NCI-H2029 (cell line): ENCODE measurements around the gene SPATA17.

Experiments
- DNase-seq: peaks from one replicate; lab custom pipeline; 2025; lab: John Stamatoyannopoulos, UW

Gene SPATA17

DNA sequence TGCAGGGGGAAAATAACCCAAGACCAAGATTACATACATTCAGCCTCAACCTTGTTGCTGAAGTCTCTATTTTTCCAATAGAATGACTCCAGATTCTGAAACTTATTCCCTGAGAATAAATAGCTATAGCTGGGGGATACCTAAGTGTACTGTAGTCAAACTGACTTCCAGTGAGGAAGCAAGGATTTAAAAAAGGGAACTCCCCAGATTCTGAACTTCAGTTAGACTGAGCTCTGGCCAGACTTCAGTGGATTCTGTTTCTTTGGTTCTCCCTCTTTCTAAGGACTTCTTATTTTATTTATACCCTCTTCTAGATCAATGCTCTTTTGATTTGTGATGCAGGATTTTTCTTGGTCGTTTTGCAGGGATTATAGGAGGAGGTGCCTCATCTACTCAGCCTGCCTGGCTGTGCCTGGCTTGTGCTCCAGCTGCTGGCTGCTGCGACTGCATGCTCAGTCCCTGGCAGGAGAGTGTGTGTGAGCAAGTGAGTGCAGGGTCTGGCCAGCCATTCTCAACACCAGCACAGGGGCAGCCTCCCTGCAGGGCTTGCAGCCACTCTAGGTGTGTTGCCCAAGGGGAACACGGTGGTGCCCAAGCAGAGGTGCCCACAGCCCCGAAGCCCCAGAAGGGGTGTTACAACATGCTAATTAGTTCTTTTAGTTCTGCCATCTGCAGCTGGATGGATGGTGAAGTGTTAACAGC is 43.0 kb downstream of the SPATA17 start:
- no peak for DNase-seq

DNA sequence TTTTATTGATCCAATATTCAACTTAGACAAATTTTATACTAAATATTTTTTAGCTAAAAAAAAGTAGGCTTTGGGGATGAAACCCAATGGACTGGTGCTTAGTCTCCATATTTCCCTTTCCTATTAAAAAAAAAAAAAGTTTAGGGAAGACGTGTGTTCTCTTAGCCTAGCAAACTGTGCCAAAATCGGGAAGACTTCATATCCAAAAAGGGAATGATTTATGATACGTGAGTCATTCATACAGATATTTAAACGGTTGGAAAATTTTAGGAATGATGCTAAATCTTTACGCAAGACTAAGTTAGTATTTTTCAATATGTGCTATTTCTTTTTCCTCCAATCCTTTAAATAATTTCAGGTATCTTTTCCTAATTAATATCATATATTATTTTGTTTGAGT is 50.7 kb downstream of the SPATA17 start:
- DNase-seq = no peak

DNA sequence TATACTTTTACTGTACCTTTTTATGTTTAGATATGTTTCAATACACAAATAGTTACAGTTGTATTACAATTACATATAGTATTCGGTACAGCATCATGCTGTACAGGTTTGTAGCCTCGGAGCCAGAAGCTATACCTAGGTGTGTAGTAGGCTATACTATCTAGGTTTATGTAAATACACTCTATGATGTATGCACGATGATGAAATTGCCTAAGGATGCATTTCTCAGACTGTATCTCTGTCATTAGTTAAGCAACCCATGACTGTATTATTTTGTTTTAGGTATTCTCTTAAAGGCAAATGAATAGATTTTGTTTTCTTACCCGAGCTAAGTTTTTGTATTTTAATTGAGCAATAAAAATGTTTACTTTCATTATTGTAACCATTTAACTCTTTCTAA is 56.4 kb downstream of the SPATA17 start:
- no peak for DNase-seq

DNA sequence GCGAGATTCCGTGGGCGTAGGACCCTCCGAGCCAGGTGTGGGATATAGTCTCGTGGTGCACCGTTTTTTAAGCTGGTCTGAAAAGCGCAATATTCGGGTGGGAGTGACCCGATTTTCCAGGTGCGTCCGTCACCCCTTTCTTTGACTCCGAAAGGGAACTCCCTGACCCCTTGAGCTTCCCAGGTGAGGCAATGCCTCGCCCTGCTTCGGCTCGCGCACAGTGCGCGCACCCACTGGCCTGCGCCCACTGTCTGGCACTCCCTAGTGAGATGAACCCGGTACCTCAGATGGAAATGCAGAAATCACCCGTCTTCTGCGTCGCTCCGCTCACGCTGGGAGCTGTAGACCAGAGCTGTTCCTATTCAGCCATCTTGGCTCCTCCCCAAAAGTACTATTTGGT is 65.0 kb downstream of the SPATA17 start:
- peak; percentile 8 for DNase-seq

DNA sequence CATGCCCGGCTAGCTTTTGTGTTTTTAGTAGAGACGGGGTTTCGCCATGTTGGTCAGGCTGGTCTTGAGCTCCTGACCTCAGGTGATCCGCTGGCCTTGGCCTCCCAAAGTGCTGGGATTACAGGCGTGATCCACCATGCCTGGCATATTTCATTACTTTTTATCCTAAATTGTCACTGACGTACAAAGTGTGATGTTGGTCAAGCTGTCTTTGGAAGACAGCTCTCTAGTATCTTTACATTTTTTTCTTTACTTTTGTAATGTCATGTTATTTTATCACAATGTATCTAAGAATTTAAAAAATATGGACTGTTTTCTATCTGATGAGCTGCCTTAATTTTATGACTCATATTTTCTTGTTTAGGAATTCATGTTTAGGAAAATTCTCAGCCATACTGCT is 72.2 kb downstream of the SPATA17 start:
- DNase-seq = no peak

DNA sequence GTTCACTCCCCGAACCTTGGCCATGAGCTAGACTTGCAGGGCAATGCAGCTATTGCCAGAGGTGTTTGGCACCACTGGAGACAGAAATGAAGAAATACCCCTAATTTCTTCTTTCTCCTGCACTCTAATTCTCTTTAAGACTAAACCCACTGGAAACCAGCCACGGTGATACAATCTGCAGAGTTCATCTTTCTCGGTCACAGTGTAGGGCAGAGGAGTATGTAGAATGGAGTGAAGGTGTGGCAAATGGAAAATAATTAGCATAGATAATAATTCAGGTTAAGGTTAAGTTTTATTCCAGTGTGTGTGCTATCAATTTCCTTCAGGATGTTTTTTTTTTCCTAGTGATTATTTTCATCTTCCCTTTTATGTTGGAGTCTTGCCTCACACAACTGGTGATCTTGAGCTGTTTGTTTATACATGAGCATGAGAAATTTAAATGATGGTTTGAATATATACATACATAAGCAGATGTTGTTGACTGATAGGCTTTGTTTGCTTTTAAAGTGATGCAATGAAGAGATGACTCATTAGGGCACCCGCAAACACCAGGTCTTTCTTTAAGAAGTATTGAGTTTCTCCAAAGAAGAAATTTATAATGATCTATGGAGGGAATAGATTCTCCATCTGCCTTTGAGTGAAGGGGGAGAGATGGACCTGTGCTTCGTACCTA is 81.9 kb downstream of the SPATA17 start:
- DNase-seq = no peak

DNA sequence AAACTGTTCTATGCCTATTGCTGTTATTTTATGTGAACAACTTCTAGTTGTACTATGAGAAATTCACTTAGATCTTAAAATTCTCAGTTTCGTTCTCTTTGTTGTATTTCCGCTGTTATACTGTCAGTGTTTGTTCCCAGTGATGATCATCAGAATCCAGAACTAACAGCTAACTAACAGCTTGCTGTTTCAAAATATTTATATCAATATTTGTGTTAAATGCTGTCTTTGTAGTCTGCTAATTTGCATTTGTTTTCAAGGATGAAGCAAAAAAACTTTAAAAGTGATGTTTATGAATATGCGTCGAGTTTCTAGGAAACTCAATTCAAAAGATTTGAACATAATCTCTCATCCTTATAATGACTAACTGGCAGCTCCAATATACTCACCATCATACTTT is 84.5 kb downstream of the SPATA17 start:
- DNase-seq = no peak

DNA sequence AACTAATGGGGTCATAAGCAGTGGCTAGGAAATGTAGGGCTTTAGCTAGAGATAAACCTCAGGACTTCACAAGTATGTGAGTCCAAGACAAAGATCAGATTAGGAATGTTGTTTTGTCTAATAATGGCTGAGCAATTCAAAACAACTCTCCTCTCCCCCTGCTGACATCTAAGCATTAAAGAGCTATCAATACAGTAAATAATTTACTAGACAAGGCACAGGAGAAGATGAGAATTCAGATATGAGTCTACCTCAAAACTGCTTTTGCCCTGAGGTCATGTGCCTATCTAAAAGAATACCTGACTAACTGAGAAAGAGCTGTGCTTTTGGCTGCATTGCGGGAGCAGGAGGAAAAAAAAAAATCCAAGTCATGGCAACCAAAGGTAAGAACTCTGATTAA is 86.8 kb downstream of the SPATA17 start:
- no peak for DNase-seq

DNA sequence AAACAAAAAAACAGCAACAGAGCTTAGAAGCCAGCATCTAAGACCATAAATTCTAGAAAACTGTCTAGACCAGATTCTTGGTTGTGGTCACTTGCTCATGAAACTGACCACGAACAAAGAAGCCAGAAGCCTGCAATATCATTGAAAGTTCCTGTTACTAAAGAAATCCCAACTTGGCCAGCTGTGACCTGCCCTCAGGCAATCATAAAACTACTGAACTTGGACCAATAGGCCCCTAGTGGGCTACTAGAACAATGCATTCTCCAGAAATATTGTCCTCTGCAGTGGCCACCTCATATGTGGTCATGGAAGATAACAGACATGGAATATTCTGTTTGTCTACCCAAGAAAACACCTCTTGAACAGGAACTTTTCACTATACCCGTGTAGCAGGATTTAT is 87.7 kb downstream of the SPATA17 start:
- no peak for DNase-seq

DNA sequence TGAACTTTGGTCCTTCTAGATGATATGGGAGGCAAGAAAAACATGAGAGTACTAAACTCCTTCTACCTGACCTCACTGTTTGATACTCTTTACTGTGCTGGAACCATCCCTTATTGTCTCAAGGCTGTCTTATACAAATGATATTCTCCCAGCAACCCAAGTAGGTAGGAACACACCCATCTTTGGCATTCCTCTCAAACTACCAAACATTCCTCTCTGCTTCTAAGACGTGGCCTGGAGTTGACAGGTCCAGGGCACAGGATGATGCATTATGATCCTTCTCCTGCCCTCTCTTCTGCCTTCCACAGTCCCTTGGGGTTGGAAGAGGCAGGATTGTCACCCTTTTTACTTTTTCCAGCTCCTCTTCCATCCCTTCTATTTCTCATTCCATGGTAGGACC is 90.5 kb downstream of the SPATA17 start:
- no peak for DNase-seq

DNA sequence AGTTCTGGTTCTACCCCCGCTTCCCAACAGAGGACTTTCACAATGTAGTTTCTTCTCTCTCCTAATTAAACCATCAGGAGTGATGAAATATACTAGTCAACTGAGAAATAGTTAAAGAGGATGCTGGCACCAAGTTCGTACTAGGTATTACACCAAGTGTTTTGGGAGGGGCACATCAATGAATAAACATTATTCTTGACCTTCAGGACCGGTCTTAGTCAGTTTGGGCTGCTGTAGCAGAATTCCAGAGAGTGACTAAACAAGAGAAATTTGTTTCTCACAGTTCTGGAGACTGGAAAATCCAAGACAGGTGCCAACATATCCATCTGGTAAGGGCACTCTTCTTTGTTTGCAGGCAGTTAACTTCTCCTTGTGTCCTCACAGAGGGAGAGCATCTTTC is 103.8 kb downstream of the SPATA17 start:
- DNase-seq = no peak

DNA sequence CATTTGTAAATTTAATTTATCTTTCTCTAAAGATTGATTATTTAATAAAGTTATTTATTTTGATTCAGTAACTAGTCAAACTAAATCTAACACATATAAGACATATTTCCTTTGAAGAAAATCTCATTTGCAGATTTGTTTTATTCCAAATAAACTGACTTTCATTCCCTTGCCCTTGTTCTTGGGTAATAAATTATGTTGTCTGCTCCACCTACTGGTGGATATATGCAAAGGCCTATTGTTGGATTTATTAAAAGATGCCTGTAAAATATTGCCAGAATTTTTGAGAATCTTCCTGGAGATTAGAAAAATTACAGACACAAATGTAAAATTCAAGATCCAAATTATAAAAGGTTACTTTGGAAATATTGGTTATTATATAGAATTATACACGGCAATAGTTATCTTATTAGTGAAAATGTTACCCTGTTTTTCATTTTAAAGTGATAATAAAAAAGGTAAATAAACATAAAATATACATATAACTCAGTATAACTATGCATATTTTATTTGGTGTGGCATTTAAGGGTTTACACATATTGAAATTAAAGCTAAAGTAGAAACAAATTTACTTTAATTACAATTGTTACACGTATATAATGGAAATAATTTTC is 116.1 kb downstream of the SPATA17 start:
- DNase-seq = peak; percentile 30

DNA sequence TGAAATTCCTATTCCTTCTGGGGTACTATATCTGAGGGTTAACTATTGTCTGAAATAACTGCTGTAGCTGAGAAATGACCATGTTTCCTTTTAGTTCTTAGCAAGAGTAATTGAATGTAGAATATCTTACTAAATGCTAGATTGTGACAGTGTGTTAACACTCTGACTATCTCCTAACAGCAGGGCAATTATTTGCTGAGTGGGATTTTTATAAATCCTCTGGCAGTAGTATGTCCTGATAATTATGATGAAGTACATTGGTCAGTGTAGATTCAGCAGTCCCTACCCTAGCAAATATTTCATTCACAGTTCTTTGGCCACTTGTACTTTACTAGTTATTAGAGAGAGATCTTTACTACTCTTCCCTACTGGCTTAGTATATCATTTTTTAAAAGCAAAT is 138.6 kb downstream of the SPATA17 start:
- DNase-seq = no peak

DNA sequence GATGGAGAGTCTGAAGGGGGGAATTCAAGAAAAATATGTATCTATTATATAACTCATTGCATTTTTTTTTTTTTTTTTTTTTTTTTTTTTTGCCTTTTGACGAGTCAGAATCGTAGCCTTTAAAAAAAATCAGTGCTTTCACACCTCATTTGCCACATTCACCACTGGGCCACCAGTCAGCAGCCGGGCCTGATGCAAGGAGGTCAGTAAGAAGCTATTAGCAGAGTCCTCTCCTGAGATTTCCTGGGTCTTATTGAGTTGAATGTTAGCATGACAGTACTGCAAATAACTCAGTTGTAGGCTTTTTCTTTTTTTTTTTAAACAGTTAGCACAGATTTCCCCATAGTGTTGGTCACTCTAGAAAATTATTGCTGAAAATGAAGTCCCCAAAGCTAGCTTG is 139.8 kb downstream of the SPATA17 start:
- no peak for DNase-seq

DNA sequence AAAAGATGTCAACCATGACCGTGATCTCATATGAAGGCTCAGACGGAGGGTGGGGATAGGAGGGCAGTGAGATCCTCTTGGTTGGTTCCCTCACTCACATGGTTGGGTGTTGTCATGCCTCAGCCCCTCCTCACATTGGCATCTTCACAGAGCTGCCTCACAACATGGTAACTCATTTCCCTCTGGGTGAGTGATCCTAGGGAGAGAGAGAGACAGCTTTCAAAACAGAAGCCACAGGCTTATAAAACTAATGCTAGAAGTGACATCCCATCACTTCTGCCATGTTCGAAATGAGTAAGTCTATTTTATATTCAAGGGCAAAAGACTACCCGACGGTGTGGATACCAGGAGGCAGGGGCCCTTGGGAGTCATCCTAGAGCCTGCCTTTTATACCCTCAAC is 145.5 kb downstream of the SPATA17 start:
- DNase-seq = no peak

DNA sequence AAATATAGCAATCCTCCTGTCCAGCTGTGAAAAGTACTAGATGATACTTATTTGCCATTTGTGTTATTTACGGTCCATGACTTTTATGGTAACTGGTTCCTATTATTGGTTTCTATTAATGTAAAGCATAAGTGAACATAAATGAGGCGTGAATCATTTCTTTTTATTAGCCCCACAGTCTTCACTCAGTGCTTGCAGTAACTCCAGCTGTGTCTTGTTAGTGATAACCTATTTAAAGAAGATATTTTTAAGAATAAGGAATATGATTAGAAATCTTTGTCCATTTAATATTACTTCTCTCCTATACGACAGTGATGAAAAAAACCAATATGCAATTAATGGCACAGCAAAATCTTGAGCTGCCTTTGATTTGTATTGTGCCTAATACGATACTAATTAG is 149.9 kb downstream of the SPATA17 start:
- DNase-seq = no peak

DNA sequence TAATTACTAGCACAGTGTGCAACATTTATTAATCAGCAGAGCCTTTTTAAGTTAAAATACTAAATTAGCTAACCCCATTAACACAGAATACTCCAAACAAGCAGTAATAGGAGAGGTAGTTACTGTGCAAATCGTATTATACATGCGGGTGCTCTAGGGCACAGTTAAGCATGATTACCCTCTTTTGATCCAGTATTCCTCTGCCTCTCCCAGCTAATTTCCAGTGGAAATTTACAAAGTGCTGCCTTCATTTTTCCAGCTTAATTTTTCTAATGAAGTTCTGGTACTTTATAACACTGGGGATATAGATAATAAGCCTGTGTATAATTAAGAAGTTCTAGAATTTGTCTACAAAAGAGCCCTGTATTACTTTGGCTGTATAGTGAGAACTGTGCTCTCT is 159.9 kb downstream of the SPATA17 start:
- DNase-seq = no peak

DNA sequence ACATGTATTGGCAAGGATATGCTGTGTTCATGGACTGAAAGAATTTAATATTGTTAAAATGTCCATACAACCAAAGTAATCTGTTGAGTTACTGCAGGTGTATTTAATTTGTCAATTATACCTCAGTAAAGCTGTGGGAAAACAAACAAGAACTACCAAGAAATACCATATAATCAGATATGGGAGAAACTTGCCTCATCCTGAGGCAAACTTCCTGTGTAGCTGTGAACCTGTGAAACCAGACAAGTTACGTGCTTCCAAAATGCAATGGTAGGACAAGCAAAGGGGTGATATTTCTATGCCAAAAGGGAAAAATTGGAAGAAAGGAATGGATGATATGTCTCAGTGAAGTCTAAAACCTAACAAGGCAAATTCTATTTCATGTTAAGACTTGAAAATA is 174.6 kb downstream of the SPATA17 start:
- no peak for DNase-seq

DNA sequence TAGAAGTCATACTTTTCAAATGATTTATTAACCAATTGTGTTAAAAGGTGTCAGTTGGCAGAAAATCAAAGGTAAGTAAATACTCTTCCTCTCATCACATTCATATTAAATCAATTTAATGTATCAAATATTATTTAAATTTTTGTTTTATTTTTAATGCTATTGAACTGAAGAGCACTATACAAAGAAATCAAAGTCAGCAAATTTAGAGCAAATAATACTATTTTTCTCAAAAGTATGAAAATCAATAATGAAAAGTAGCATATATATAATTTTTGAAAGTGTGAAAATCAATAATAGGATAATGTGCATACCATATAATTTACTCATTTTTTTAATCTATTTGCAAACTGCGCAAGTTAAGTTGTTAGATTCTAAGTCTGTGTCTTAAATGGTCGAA is 181.0 kb downstream of the SPATA17 start:
- no peak for DNase-seq

DNA sequence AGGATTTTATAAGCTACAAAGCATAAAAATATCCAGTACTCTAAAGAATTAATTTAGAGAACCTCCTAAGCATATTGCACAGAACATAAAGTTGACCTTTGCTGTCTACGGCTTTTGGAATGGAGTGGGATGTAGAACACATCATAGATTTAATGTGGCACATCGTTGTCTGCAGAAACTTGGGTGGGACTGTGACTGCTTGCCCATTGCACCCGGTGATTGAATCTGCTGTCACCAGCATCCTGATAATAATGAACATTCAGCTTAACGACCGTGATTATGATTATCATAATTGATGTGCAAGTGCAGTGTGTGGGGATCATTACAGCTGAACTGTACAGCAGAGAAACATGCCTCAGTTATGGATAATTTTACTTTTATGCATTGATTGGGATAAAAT is 181.9 kb downstream of the SPATA17 start:
- DNase-seq = no peak

DNA sequence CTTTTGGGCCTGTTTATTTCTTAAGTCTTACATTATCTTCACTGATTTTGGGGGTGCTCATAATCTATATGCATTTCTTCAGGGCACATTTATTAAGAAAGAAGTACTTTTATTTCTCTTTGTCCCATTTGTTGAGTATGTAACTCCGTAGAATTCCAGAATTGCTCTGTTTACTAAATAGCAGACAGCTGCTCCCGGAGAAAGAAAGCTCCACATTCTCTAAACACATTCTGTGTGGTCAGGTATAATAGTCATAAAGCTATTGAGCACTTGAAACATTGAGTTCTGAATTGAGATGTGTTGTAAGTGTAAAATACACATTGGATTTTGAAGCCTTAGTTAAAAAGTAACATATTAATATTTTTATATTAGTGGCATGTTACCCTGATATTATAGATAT is 206.5 kb downstream of the SPATA17 start:
- DNase-seq = no peak

DNA sequence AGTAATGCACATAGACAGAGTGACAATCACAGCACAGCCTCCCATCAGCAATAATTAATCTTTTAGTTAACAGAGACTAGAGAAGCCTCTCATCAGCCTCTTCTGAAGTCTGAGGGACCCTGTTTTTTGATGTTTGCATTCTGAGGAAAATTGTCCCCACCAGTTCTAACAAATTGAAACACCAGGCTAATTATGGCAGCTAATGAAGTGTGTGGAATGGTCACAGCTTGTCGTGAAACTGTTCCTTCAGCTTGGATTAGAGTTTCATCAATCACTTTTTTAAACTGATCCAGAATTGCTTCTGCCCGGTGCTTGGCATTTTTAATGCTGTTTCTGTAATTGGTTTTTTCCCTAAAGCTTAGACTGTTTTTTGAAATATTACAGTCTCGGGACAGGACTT is 208.0 kb downstream of the SPATA17 start:
- DNase-seq = no peak

DNA sequence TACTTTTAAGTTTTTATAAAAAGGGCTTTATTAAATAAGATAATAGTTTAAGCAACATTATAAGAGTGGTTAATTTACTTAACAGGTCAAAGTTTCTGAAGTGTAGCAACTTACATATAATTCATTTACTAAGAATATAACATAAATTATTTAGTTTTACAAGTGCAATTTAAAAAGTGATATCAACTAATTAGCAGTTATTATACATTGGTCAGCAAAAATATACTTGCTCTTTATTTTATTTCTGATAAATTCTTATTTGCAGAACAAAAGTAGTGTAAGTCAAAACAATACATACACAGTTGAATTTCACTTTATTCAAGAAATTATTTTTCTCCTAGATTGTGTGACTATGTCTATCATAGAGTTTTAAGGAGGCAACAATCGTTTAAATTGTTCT is 215.6 kb downstream of the SPATA17 start:
- no peak for DNase-seq

DNA sequence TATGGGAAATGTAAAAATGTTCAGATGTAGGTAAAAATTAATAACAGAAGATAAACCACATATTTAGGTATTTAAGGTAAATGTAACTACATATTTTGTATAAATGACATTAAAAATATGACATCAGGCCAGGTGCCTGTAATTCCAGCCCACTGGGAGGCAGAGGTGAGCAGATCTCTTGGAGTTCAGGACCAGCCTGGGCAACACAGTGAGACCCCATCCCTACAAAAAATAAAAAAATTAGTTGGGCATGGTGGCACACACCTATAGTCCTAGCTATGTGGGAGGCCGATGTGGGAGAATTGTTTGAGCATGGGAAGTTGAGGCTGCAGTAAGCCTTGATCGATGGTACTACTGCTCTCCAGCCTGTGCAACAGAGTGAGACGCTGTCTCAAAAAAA is 216.5 kb downstream of the SPATA17 start:
- DNase-seq = no peak
